Measurements from ENCODE around the gene EID2. TPM values are rescaled to one million over a fixed set of nuclear protein-coding genes. Genes with fewer than 3 reads are reported as not detected.

The EID2 gene
- total RNA-seq, 6 experiments from 2014 or later: 4.3 to 7.6 (median 5.4) TPM

Small RNA genes within 50 kb of the gene (small RNA-seq; reads per million reads assigned to genes)
- gene RPS29P24: 0 reads per million in 2 experiments

Other genes starting within 250 kb of the EID2 start
- gene IFNL1, start 243.8 kb downstream of the EID2 start, total RNA-seq: not detected
- gene LRFN1, start 219.3 kb downstream of the EID2 start, total RNA-seq: under 1 TPM; 0.32 to 0.97 (median 0.61) TPM
- 10 to 100 TPM in 3 of 6 experiments, 1 to 10 TPM in 3; 2.8 to 23.8 (median 12.7) TPM for gene GMFG, start 204.1 kb downstream of the EID2 start, total RNA-seq
- gene SAMD4B, start 197.7 kb downstream of the EID2 start, total RNA-seq: 10 to 100 TPM; 23.0 to 45.6 (median 31.6) TPM
- 10 to 100 TPM; 18.6 to 34.9 (median 24.8) TPM for gene PAF1, start 149.1 kb downstream of the EID2 start, total RNA-seq
- 10 to 100 TPM; 19.4 to 38.1 (median 24.1) TPM for gene MED29, start 148.8 kb downstream of the EID2 start, total RNA-seq
- gene ZFP36, start 133.3 kb downstream of the EID2 start, total RNA-seq: 100 to 1,000 TPM in 3 of 6 experiments, 10 to 100 TPM in 3; 28.3 to 156 (median 91.7) TPM
- gene PLEKHG2, start 127.5 kb downstream of the EID2 start, total RNA-seq: 10 to 100 TPM in 1 of 6 experiments, 1 to 10 TPM in 5; 1.6 to 15.0 (median 6.3) TPM
- gene RPS16, start 104.2 kb downstream of the EID2 start, total RNA-seq: 100 to 1,000 TPM; 448 to 643 (median 568) TPM
- gene SUPT5H, start 94.6 kb downstream of the EID2 start, total RNA-seq: 10 to 100 TPM; 42.3 to 60.8 (median 54.7) TPM
- gene TIMM50, start 59.3 kb downstream of the EID2 start, total RNA-seq: 10 to 100 TPM; 28.1 to 48.1 (median 31.3) TPM
- gene DLL3, start 41.2 kb downstream of the EID2 start, total RNA-seq: not detected
- gene SELENOV, start 25.0 kb downstream of the EID2 start, total RNA-seq: not detected
- under 1 TPM; 0.18 to 0.78 (median 0.46) TPM for gene EID2B, start 7.3 kb downstream of the EID2 start, total RNA-seq
- not detected for gene LGALS13, start 62.4 kb upstream of the EID2 start, total RNA-seq
- not detected for gene LGALS16, start 115.8 kb upstream of the EID2 start, total RNA-seq
- gene LGALS14, start 164.3 kb upstream of the EID2 start, total RNA-seq: not detected
- not detected for gene CLC, start 197.9 kb upstream of the EID2 start, total RNA-seq
- gene LEUTX, start 238.7 kb upstream of the EID2 start, total RNA-seq: not detected